GM04504 (cell line): ENCODE data around the gene GPATCH8.
A peak's percentile ranks its signal among the peaks of the same experiment; 100 is the strongest.

Experiments used
- DNase-seq: peaks from one replicate; pipeline ENCODE4 v3.0.0-alpha.2; 2012; ENCODE audit warnings: low read depth

GPATCH8 gene

GRCh38 chr17:44451016-44451627 is 52.1 kb downstream of the GPATCH8 start:
- DNase-seq, result no peak

DNA sequence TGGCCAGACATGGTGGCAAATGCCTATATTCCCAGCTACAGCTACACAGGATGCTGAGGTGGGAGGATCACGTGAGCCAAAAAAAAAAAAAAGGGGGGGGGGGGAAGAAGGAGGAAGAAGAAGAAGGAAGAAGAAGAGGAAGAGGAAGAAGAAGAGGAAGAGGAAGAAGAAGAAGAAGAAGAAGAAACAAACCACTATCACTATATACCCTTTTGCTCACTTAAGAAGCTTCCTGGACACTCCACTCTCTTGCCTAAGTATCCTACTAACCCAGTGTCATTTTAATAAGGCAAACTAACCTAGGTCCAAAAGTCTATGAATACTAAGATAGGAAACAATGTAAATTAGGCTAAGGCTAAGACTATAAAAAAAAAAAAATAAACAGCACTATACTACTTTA is 54.8 kb downstream of the GPATCH8 start:
- no peak for DNase-seq

- no peak for DNase-seq
Observed at GRCh38 chr17:44444735-44445105, 58.5 kb downstream of the GPATCH8 start.

- DNase-seq, result no peak
Observed at GRCh38 chr17:44442806-44443205, 60.4 kb downstream of the GPATCH8 start.

DNA sequence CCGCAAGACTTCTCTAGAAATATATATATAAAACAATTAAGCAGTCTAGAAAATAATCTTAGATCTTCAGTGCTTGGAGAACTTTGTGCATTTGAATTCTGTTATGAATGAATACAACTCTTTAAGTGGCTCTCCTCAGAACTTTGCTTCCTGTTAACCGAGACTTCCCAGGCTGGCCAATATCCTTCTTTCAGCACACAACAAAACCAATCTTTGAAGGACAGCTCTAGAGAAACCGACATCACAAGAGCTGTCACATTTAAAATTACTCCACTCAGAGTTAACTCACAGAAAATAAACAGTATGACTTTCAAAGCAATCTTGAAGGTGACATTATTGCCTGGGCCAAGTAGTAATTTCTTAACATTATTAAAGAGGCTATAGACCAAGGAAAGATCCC is 64.0 kb downstream of the GPATCH8 start:
- DNase-seq, result no peak

DNA sequence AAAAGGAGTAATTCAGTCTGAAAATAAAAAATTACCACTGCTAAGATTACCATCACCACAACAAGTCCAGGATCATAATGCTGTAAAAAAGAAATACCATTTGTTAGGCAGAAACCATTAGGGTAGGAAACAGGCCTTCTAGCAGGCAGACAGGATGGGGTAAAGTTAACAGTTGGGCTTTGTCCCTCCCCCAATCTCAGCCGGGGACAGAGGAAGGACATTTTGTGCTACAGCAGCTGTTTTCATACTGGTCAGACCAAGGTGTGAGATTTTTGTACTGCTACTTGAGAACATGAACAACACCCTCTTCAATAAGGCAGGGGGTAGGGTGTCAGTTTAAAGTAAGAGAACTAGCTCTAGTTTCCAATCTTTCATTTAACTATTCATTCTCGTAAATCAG is 64.6 kb downstream of the GPATCH8 start:
- no peak for DNase-seq

- DNase-seq, result no peak
Observed at GRCh38 chr17:44436336-44436735, 66.9 kb downstream of the GPATCH8 start.

DNA sequence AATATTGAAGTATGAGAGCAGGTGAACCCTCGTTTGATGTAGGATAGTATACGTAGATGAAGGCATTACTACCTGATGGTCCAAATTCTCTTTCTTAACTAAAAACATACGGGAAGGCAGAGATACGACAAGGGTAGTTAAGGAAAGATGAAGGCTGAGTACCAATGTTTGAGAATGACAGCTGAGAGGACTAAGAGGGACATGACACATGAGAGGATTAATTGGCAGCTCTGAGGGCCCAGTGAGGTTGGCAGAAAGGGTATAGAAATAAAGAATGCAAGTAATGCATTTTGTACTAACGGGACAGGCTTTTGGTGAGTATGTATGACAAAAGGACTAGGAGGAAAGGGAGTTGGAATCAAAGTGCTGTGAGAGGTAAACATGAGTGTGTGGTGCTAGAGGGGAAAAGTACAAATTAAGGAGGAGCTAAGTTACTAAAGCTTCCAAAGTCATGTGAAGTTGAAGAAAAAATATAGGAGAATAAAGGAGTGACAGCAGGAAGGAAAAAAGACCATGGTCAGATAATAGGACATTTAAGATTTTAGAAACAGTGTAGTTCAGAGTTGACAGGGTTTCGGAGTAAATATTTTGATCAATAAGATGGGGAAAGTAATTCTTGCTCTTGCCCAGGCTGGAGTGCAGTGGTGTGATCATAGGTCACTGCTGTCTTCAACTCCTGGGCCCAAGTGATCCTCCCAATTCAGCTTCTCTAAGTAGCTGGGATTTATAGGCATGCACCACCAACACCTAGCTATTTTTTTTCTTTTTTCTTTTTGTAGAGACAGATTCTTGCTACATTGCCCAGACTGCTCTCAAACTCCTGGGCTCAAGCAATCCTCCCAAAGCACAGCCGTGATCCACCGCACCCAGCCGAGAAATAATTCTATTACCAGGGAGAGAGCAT is 70.7 kb downstream of the GPATCH8 start:
- no peak for DNase-seq

- DNase-seq, result no peak
Observed at GRCh38 chr17:44424828-44425461, 78.3 kb downstream of the GPATCH8 start.

DNA sequence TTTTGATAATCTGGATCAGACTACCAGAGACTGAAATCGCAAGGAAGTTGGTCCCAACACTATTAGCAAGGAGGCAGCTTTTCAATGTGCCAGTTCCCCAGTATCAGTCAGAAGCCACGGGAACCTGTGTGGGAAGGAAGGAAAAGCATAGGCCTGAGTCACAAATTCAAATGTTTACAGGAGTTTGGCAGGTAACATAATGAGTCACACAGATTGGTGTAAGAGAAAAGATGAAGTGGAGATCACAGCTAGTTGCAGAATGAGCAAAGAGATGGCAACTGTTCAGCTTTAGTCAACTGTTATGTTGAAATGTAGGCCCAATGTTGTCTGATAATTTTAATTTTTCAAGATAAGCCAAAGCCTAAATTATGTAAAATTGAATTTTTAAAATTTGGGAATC is 85.7 kb downstream of the GPATCH8 start:
- DNase-seq, result peak; percentile 58

DNA sequence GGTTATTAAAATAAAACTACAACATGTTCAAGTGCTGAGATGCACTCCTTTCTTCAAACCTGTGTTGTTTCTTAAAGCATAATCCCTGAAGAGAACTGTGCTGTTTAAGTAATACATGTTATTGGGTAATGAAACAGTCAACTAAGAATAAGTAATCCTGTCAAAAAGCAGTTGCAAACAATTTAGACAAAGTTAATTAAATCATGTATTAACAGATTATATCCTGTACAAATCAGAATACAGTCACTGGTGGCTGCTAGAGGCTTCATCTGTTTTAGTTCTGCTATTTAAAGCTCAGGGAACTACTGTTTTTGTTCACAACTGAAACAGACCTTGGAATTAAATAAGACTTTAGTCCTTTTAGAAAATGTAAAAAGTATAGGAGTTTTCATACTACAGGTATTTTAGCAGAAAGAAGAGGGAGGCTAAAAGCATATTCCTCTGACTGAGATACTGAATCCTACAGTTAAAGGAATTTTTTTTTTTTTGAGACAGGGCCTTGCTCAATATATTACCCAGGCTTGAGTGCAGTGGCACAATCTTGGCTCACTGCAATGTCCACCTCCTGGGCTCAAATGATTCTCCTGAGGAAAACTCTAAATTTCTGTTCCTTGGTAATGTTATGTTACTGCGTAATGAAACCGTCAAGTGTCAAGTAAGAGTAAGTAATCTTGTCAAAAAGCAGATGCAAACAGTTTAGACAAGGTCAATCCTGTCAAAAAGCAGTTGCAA is 86.5 kb downstream of the GPATCH8 start:
- DNase-seq, result no peak

GRCh38 chr17:44414394-44415155 is 88.6 kb downstream of the GPATCH8 start:
- DNase-seq, result no peak

- no peak for DNase-seq
Observed at GRCh38 chr17:44409309-44410028, 93.7 kb downstream of the GPATCH8 start.

GRCh38 chr17:44408786-44409185 is 94.4 kb downstream of the GPATCH8 start:
- no peak for DNase-seq

- DNase-seq, result no peak
Observed at GRCh38 chr17:44402564-44403172, 100.5 kb downstream of the GPATCH8 start.

DNA sequence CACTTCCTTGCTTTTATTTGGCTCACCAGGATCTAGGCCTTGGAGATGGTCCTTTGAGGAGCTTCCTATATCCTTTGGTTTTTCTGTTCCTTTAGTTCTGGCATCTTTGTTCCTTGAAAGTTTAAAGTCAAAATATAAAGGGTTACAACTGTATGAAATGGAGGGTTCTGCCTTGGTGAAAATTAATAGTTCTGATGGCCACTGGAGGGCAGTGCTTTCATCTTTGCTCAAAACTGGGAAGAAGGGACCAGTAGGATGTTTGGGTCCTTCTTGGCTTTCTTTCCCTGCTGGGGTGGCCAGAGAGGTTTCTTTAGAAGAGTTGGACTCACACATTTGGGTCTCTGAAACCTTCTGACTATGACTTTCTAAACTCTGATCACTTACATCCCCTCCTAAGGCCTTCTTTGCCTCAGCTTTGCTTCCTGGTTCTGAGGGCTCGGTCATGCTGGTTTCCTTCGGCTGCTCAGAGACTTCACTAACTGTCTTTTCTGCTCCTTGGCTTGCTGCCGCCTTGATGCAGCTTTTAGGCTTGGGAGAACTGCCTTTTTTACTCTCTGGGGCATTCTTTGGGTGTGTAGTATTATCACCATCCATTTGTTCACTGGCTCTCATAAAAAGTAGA is 102.9 kb downstream of the GPATCH8 start:
- no peak for DNase-seq

DNA sequence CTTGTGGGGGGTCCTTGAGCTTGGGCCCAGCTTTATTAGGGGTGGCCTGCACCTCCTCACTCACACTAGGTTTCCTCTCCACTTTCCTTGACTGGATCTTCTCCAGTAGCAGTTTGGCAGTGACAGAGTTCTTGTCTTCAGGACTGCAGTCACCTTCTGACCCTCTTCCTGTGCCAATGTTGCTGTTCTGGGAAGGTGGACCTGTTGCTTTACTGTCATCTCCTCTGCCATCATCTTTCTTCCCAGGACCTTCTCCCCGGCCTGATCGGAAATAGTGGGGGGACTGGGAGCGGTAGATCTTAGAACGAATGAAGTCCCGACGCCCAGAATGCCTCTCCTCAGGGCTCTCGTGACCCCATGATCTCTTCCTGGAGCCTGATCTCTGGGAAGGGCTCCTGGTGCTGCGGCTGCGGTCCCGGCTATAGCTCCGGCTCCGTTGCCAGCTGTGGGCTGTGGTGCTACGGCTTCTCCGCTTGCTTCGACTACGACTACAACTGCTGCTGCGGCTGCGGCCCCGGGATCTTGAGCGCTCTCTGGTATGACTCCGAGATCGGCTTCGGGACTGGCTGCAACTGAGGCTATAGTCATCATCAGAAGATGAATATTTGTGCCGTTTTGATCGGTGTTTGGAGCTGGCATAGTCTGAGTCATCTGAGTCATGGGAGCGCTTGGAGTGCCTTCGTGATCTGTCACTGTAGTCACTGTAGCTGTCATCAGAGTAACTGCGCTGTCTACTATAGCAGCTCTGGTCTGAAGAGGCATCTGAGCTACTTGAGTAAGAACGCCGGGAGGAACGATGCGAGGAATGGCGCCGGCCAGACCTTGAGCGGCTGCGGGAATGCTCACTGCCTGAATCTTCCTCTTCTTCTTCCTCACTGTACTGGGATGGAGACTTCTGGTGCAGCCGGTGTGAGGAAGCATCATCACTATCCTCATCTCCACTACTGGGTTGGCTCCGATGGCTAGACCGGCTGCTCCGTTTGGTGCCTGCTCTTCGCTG is 104.2 kb downstream of the GPATCH8 start:
- DNase-seq, result no peak

- DNase-seq, result no peak
Observed at GRCh38 chr17:44397479-44398440, 105.4 kb downstream of the GPATCH8 start.
